HG02981 (cell line): ENCODE results near the gene BMF.

Source experiments
- ATAC-seq: cut with Tn5 transposase; IDR thresholded peaks from one replicate; pipeline ENCODE4 v1.9.1; 2021; ENCODE audit warnings: mild to moderate bottlenecking, moderate library complexity; ENCODE audit not compliant: unreplicated experiment

Gene BMF

GRCh38 chr15:40067921-40068624 is 40.6 kb downstream of the BMF start:
- no peak for ATAC-seq

GRCh38 chr15:40066589-40066988 is 42.1 kb downstream of the BMF start:
- no peak for ATAC-seq

GRCh38 chr15:40065166-40065565 is 43.5 kb downstream of the BMF start:
- ATAC-seq: no peak

- peak; percentile 34 for ATAC-seq
Observed at GRCh38 chr15:40064231-40064894, 44.3 kb downstream of the BMF start.

- no peak for ATAC-seq
Observed at GRCh38 chr15:40063563-40064011, 45.1 kb downstream of the BMF start.

- ATAC-seq: no peak
Observed at GRCh38 chr15:40062816-40063562, 45.7 kb downstream of the BMF start.

- peak; percentile 65 for ATAC-seq
Observed at GRCh38 chr15:40061212-40061901, 47.3 kb downstream of the BMF start.

GRCh38 chr15:40060236-40060961 is 48.3 kb downstream of the BMF start:
- no peak for ATAC-seq

GRCh38 chr15:40059821-40060220 is 48.9 kb downstream of the BMF start:
- no peak for ATAC-seq

GRCh38 chr15:40058476-40059140 is 50.1 kb downstream of the BMF start:
- ATAC-seq: no peak

- no peak for ATAC-seq
Observed at GRCh38 chr15:40055576-40056293, 52.9 kb downstream of the BMF start.

GRCh38 chr15:40054855-40055575 is 53.7 kb downstream of the BMF start:
- peak; percentile 72 for ATAC-seq

- peak; percentile 41 for ATAC-seq
Observed at GRCh38 chr15:40054605-40054854, 54.1 kb downstream of the BMF start.

GRCh38 chr15:40053831-40054604 is 54.7 kb downstream of the BMF start:
- peak; percentile 31 for ATAC-seq

- ATAC-seq: no peak
Observed at GRCh38 chr15:40053079-40053830, 55.4 kb downstream of the BMF start.

GRCh38 chr15:40052604-40053003 is 56.1 kb downstream of the BMF start:
- no peak for ATAC-seq

- ATAC-seq: no peak
Observed at GRCh38 chr15:40051616-40052415, 56.9 kb downstream of the BMF start.
